A549 (cell line): ENCODE results near the gene ANKRD24. TPM values are rescaled to one million over a fixed set of nuclear protein-coding genes. Genes with fewer than 3 reads are reported as not detected.

Experiments used
- ATAC-seq, 2 experiments: fragments of 200-7000 bp in 1 of 2; fragments of >200 bp in 1 of 2; cut with Nextera tagmentation in 1 of 2; cut with Tn5 transposase in 1 of 2; 3 replicates each; pipeline versions ENCODE4 v1.8.0 to v1.9.1; 2018 to 2020; ENCODE audit warnings: mild to moderate bottlenecking in 1 of 2, moderate library complexity in 1 of 2
- CTCF ChIA-PET: fragments of 300-600 bp; sonication (Branson Sonifier 250); formaldehyde crosslinking; extraction: SDS; loops from one replicate; lab custom pipeline; 2021; ENCODE audit warnings: antibody characterized with exemption, inconsistent platforms; lab: Yijun Ruan, JAX
- POLR2A ChIA-PET: fragments of 350-600 bp; formaldehyde crosslinking; extraction: SDS; loops from one replicate; lab custom pipeline; 2021; ENCODE audit warnings: antibody characterized with exemption, inconsistent platforms; lab: Yijun Ruan, JAX
- DNase-seq, 2 experiments: peaks; one replicate each; pipeline versions ENCODE4 v3.0.0 to v3.0.0-alpha.2; 2011 to 2016; ENCODE audit warnings: low read depth in 1 of 2, low spot score in 1 of 2
- FAIRE-seq: peaks from 2 replicates; lab custom pipeline; 2011; peaks lifted over from hg19 to GRCh38; lab: Jason Lieb, UNC
- H3K27ac ChIP-seq, 2 experiments: fragments of >200 bp; sonication (Bioruptor Twin); formaldehyde crosslinking; 3 replicates each; pipeline ENCODE4 v1.5.1; 2016 to 2017
- H3K4me1 ChIP-seq: fragments of >200 bp; sonication (Bioruptor Twin); formaldehyde crosslinking; 3 replicates; pipeline ENCODE4 v1.6.1; 2016
- H3K4me2 ChIP-seq: fragments of >200 bp; sonication (Bioruptor Twin); formaldehyde crosslinking; 3 replicates; pipeline ENCODE4 v1.6.1; 2016
- H3K4me3 ChIP-seq: fragments of >200 bp; sonication (Bioruptor Twin); formaldehyde crosslinking; 3 replicates; pipeline ENCODE4 v1.5.1; 2016
- H3K9me3 ChIP-seq: fragments of >200 bp; sonication (Bioruptor Twin); formaldehyde crosslinking; 3 replicates; pipeline ENCODE4 v1.6.1; 2016
- CHD4 ChIP-seq: fragments of 200-600 bp; sonication (generic); IDR thresholded peaks from 2 replicates; pipeline ENCODE4 v1.6.1; 2016; ENCODE audit warnings: antibody characterized with exemption, mild to moderate bottlenecking, borderline replicate concordance
- EHF ChIP-seq: fragments of 250-450 bp; sonication (Bioruptor Pico); IDR thresholded peaks from 2 replicates; pipeline ENCODE4 v1.5.0; 2020; ENCODE audit warnings: mild to moderate bottlenecking
- ESRRA ChIP-seq: fragments of 150-350 bp; IDR thresholded peaks from 2 replicates; pipeline ENCODE4 v1.6.1; 2014; ENCODE audit warnings: mild to moderate bottlenecking, low read length, borderline replicate concordance
- FOSB ChIP-seq: fragments of 250-450 bp; sonication (Bioruptor Pico); IDR thresholded peaks from 2 replicates; pipeline ENCODE4 v1.5.0; 2020; ENCODE audit warnings: mild to moderate bottlenecking, moderate library complexity
- HOXA7 ChIP-seq: fragments of 250-450 bp; sonication (Bioruptor Pico); IDR thresholded peaks from 2 replicates; pipeline ENCODE4 v1.5.0; 2020; ENCODE audit warnings: mild to moderate bottlenecking, moderate library complexity
- JUN ChIP-seq, 2 experiments: fragments of >200 bp; sonication (Bioruptor Twin); formaldehyde crosslinking; IDR thresholded peaks; 2 replicates in 1 of 2; 3 replicates in 1 of 2; pipeline ENCODE4 v1.6.1; 2016 to 2017
- POLR2A ChIP-seq: IDR thresholded peaks from 2 replicates; pipeline ENCODE4 v1.6.1; 2012; ENCODE audit warnings: mild to moderate bottlenecking, low read length
- POLR2AphosphoS2 ChIP-seq: conservative IDR thresholded peaks from 2 replicates; pipeline ENCODE4 v1.6.1; 2012; ENCODE audit warnings: low read length, improper control_type of control experiment, inconsistent platforms
- RAD21 ChIP-seq, 2 experiments: fragments of >200 bp in 1 of 2; sonication (Bioruptor Twin) in 1 of 2; formaldehyde crosslinking in 1 of 2; IDR thresholded peaks in 1 of 2; conservative IDR thresholded peaks in 1 of 2; 2 replicates in 1 of 2; 3 replicates in 1 of 2; pipeline ENCODE4 v1.6.1; 2012 to 2018; ENCODE audit warnings: inconsistent platforms in 1 of 2
- RCOR1 ChIP-seq: fragments of 150-350 bp; IDR thresholded peaks from 2 replicates; pipeline ENCODE4 v1.6.1; 2014; ENCODE audit warnings: antibody characterized with exemption, low read length, low read depth
- RNF2 ChIP-seq: fragments of 200-600 bp; sonication (generic); IDR thresholded peaks from 2 replicates; pipeline ENCODE4 v1.6.1; 2016; ENCODE audit warnings: low read depth, mild to moderate bottlenecking, antibody characterized with exemption, moderate library complexity, borderline replicate concordance
- SREBF2 ChIP-seq: fragments of 450-650 bp; IDR thresholded peaks from 2 replicates; pipeline ENCODE4 v1.6.1; 2014; ENCODE audit warnings: mild to moderate bottlenecking, moderate library complexity
- WGBS: methylation state at CpG from one replicate; pipeline ENCODE4 v1.1.6; 2017; ENCODE audit errors: missing lambda C conversion rate; 5-methylcytosine and 5-hydroxymethylcytosine counted together
- polyA plus RNA-seq, 4 experiments: library from polyadenylated mRNA; depleted of rRNA in 3 of 4; stranded (reverse); fragments of >200 nt; fragmentation: RNase III in 1 of 4; extraction: RNeasy Plus Mini Kit Qiagen cat#74134 plus additional on column Dnase treatment in 1 of 4; gene quantifications; 2 replicates in 3 of 4; 3 replicates in 1 of 4; pipeline ENCODE4 v1.2.3, GENCODE V29; 2011 to 2017
- TF ChIP-seq, protein P1 (sequence below): IDR thresholded peaks from 2 replicates; pipeline ENCODE4 v1.6.1; 2012; ENCODE audit warnings: low read depth, borderline replicate concordance
- TF ChIP-seq, protein P2 (sequence below): fragments of 200-600 bp; sonication (generic); IDR thresholded peaks from 2 replicates; pipeline ENCODE4 v1.6.1; 2016; ENCODE audit warnings: antibody characterized with exemption, mild to moderate bottlenecking, moderate library complexity
- TF ChIP-seq, protein P3 (sequence below): fragments of >200 bp; sonication (Bioruptor Twin); formaldehyde crosslinking; IDR thresholded peaks from 3 replicates; pipeline ENCODE4 v1.5.1; 2016

Gene ANKRD24
- polyA plus RNA-seq, 2 of the 4 experiments (the other 2 are of a cell fraction): 0.28 to 0.36 TPM

DNA sequence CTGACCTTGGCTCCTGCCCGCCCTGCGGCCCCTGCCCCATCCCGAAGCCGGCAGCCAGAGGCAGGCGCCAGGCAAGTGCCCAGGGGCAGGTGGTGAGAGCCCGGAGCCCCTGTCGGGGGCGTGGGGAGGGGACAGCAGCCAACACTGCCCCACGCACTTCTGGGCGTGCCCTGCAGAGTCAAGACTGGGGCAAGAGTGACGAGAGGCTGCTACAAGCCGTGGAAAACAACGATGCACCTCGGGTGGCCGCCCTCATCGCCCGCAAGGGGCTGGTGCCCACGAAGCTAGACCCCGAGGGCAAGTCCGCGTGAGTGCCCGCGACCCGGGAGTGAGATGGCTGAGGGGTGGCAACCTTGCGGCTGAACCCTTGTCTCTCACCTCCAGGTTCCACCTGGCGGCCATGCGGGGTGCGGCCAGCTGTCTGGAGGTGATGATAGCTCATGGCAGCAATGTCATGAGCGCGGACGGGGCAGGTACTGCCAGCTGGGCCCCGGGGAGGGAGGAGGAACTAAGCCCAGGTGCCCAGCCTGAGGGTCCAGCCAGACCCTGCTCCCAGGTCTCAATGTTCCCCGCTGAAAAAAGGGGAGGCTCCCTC lies 17.3 kb downstream of the ANKRD24 start (continued):
- TF ChIP-seq RNF2: no peak
- no peak for TF ChIP-seq EHF (CRISPR knock-in tag)
- TF ChIP-seq HOXA7 (CRISPR knock-in tag): no peak

DNA sequence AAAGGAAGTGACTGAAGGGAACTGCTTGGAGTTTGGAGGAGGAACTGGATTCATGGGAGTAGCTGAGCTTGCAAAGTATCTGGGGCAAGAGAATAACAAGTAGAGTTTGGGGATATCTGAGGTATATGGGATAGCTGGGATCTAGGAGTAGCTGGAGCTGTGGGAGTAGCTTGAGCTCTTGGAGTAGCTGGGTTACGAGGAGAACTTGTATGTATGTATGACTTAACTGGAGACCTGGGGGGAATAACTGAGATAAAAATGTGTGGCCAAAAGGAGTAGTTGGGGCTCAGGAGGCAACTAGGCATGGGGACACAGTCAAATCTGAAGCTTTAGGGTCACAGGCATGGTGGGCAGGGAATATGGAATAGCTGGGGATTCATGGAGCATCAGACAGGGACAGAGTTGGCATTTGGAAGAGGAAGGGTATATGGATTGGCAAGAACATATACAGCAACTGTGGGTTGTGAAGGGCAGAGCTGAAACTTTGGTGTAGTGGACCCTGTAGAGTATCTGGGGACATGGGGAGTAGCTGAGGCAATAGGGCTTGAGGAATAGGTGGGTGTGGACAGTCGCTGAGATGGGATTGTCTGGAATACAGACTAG lies 18.6 kb downstream of the ANKRD24 start:
- no peak overlapping the region for H3K4me2 ChIP-seq
- no peak for DNase-seq
- no peak overlapping the region for H3K4me3 ChIP-seq
- ChIA-PET POLR2A (no interaction called here), CTCF (interaction anchor here (0.6 to 7.0 kb wide), 19 partner anchors 8 to 642 kb away, joined by 3 to 66 read pairs (median 4); partner anchors contain the start of gene EEF2)
- H3K9me3 ChIP-seq: no peaks in the 10 kb centered on the region
- FAIRE-seq: no peak
- ATAC-seq: no peak
- peaks cover 15% of the 10 kb centered on the region; the same call in 2 of the 3 replicates for H3K4me1 ChIP-seq
- no peak overlapping the region for H3K27ac ChIP-seq
- 37% methylated on average over 2 of the region's 2 CpGs for WGBS
- TF ChIP-seq JUN (IDR thresholded peaks at IDR 0.05) (no peak), CHD4 (no peak), RCOR1 (no peak), POLR2AphosphoS2 (no peak)
- TF ChIP-seq, protein P1, sequence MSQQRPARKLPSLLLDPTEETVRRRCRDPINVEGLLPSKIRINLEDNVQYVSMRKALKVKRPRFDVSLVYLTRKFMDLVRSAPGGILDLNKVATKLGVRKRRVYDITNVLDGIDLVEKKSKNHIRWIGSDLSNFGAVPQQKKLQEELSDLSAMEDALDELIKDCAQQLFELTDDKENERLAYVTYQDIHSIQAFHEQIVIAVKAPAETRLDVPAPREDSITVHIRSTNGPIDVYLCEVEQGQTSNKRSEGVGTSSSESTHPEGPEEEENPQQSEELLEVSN: no peak
- TF ChIP-seq, protein P2, sequence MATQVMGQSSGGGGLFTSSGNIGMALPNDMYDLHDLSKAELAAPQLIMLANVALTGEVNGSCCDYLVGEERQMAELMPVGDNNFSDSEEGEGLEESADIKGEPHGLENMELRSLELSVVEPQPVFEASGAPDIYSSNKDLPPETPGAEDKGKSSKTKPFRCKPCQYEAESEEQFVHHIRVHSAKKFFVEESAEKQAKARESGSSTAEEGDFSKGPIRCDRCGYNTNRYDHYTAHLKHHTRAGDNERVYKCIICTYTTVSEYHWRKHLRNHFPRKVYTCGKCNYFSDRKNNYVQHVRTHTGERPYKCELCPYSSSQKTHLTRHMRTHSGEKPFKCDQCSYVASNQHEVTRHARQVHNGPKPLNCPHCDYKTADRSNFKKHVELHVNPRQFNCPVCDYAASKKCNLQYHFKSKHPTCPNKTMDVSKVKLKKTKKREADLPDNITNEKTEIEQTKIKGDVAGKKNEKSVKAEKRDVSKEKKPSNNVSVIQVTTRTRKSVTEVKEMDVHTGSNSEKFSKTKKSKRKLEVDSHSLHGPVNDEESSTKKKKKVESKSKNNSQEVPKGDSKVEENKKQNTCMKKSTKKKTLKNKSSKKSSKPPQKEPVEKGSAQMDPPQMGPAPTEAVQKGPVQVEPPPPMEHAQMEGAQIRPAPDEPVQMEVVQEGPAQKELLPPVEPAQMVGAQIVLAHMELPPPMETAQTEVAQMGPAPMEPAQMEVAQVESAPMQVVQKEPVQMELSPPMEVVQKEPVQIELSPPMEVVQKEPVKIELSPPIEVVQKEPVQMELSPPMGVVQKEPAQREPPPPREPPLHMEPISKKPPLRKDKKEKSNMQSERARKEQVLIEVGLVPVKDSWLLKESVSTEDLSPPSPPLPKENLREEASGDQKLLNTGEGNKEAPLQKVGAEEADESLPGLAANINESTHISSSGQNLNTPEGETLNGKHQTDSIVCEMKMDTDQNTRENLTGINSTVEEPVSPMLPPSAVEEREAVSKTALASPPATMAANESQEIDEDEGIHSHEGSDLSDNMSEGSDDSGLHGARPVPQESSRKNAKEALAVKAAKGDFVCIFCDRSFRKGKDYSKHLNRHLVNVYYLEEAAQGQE: no peak
- TF ChIP-seq, all 56 proteins: peak for 0

DNA sequence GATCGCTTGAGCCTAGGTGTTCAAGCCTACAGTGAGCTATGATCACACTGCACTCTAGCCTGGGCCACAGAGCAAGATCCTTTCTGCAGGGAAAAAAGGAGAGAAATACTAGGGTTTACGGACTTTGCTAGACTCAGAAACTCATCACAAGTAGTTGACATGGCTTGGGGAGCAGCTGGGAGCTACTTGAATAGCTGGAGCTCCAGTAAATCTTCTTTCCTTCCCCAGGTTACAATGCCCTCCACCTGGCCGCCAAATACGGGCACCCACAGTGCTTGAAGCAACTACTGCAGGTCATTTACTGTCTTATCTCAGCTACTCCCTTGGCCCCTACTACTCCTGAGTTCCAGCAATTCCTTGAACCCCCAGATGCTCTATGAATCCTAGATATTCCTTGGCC lies 19.3 kb downstream of the ANKRD24 start:
- WGBS: 35% methylated on average over 4 of the region's 4 CpGs

DNA sequence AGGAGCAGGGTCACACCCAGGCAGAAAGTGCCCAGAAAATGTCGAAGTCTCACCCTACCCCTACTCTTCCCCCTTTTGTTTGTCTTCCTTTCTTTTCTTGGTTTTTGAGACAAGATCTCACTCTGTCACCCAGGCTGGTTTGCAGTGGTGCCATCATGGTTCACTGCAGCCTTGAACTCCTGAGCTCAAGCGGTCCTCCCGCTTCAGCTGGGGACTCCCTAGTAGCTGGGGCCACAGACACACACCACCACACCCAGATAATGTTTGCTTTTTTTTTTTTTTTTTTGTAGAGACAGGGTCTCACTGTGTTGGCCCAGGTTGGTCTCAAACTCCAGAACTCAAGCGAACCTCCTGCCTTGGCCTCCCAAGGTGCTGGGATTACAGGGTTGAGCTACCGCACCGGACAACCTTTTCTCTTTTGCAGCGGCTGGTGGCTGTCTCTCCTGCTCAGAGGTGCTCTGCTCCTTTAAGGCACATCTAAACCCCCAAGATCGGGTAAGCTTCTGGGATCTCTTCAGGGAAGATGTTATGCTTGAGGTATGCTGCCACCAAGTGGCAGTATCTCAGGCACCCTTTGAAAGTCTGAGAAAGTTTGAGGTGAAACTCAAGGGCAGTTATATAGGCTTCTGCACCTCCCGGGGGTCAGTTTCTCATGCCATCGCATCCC lies 24.5 kb downstream of the ANKRD24 start:
- CTCF ChIA-PET: interaction anchor here (0.6 to 3.7 kb wide), 32 partner anchors 8 to 447 kb away, joined by 3 to 45 read pairs (median 4); partner anchors contain the start of genes EEF2 and PIAS4
- 11% methylated on average over 9 of the region's 10 CpGs for WGBS
- FAIRE-seq: no peak
- TF ChIP-seq FOSB (no peak), CHD4 (no peak), RAD21 (conservative IDR thresholded peaks at IDR 0.05 in 1 of 2, IDR thresholded peaks at IDR 0.05 in 1 of 2) (peak; percentile 68 to 70), ESRRA (0 out of 2 replicates have a peak, but pooled peaks have one; percentile 39), SREBF2 (no peak)
- TF ChIP-seq, protein P3, sequence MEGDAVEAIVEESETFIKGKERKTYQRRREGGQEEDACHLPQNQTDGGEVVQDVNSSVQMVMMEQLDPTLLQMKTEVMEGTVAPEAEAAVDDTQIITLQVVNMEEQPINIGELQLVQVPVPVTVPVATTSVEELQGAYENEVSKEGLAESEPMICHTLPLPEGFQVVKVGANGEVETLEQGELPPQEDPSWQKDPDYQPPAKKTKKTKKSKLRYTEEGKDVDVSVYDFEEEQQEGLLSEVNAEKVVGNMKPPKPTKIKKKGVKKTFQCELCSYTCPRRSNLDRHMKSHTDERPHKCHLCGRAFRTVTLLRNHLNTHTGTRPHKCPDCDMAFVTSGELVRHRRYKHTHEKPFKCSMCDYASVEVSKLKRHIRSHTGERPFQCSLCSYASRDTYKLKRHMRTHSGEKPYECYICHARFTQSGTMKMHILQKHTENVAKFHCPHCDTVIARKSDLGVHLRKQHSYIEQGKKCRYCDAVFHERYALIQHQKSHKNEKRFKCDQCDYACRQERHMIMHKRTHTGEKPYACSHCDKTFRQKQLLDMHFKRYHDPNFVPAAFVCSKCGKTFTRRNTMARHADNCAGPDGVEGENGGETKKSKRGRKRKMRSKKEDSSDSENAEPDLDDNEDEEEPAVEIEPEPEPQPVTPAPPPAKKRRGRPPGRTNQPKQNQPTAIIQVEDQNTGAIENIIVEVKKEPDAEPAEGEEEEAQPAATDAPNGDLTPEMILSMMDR: peak; percentile 60
- TF ChIP-seq, all 56 proteins: peak for 3
- ATAC-seq (peak; percentile 80 to 85), DNase-seq (peak; percentile 65 to 82)
- peak overlapping the region; percentile 53 for H3K4me2 ChIP-seq
- POLR2A ChIA-PET: interaction anchor here (0.6 kb wide), 1 partner anchor 221 kb away, joined by 3 read pairs; the partner anchor contains the start of gene EEF2
- H3K27ac ChIP-seq: peak overlapping the region in 1 of 2 experiments; percentile 84; a peak in 2 of 6 replicates
- no peak overlapping the region for H3K4me3 ChIP-seq
- no peaks in the 10 kb centered on the region for H3K9me3 ChIP-seq
- peaks cover 15% of the 10 kb centered on the region for H3K4me1 ChIP-seq

More for the DNA sequence above, 19.3 kb downstream of the ANKRD24 start:
- Histone ChIP-seq H3K9me3 (no peaks in the 10 kb centered on the region), H3K4me3 (no peak overlapping the region), H3K4me2 (no peak overlapping the region), H3K4me1 (peaks cover 15% of the 10 kb centered on the region; the same call in 2 of the 3 replicates), H3K27ac (no peak overlapping the region)
- ATAC-seq: no peak
- no peak for TF ChIP-seq POLR2A
- CTCF ChIA-PET: interaction anchor here (0.6 to 7.0 kb wide), 14 partner anchors 12 to 643 kb away, joined by 3 to 66 read pairs (median 4); partner anchors contain the start of gene EEF2
- no peak for DNase-seq
- POLR2A ChIA-PET: interaction anchor here (1.0 kb wide), 1 partner anchor 216 kb away, joined by 5 read pairs; the partner anchor contains the start of gene EEF2
- no peak for FAIRE-seq
